OCI-LY3 (cell line): Measurements from ENCODE around the gene TULP4.

ENCODE experiments used
- EZH2phosphoT487 ChIP-seq: fragments of 200-600 bp; shearing (Covaris generic); IDR thresholded peaks from 2 replicates; pipeline ENCODE4 v1.6.1; 2018; ENCODE audit warnings: antibody characterized with exemption, mixed run types, low read depth
- TF ChIP-seq, protein P1 (sequence below): fragments of 200-600, 300-600 bp; sonication (generic); IDR thresholded peaks from 2 replicates; pipeline ENCODE4 v1.5.1; 2014; ENCODE audit warnings: antibody characterized with exemption, low read length, low read depth

DNA sequence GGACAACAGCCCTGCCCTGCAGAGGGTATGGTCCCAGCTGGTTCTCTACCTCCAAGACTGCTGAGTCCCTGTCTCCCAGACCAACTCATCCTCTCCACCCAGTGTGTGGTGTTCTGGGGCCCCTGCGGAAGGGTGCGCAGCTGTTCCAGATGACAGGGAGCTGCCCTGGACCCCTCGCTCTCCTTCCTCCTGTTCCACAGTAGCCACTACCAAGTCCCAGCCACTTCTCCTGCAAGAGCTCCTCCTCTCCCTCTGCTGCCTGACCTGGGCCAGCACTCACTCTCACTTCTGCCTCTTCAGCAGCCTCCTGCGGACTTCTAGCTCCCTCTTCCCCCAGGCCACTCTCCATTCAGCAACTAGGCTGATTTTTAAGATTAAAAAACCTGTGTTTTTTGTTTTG lies 207.5 kb downstream of the TULP4 start:
- TF ChIP-seq, protein P1, sequence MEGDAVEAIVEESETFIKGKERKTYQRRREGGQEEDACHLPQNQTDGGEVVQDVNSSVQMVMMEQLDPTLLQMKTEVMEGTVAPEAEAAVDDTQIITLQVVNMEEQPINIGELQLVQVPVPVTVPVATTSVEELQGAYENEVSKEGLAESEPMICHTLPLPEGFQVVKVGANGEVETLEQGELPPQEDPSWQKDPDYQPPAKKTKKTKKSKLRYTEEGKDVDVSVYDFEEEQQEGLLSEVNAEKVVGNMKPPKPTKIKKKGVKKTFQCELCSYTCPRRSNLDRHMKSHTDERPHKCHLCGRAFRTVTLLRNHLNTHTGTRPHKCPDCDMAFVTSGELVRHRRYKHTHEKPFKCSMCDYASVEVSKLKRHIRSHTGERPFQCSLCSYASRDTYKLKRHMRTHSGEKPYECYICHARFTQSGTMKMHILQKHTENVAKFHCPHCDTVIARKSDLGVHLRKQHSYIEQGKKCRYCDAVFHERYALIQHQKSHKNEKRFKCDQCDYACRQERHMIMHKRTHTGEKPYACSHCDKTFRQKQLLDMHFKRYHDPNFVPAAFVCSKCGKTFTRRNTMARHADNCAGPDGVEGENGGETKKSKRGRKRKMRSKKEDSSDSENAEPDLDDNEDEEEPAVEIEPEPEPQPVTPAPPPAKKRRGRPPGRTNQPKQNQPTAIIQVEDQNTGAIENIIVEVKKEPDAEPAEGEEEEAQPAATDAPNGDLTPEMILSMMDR: no peak
- no peak for TF ChIP-seq EZH2phosphoT487
